T-helper 17 cell (primary cell): ENCODE measurements around the gene MAP7. TPM values are rescaled to one million over a fixed set of nuclear protein-coding genes. Genes with fewer than 3 reads are reported as not detected.

Source experiments
- ATAC-seq: fragments of 150-1000 bp; cut with Tn5 transposase; 2 replicates; pipeline ENCODE4 v1.10.0; 2021; ENCODE audit warnings: mild to moderate bottlenecking, moderate library complexity
- DNase-seq, 3 donors: peaks; one replicate each; pipeline versions ENCODE4 v3.0.0 to v3.0.0-alpha.2; 2020 to 2021
- H3K9me3 ChIP-seq: one replicate; pipeline ENCODE4 v1.7.0; 2013; ENCODE audit warnings: low read length, mild to moderate bottlenecking; ENCODE audit not compliant: control insufficient read depth, poor library complexity, severe bottlenecking
- H3K27ac Mint-ChIP-seq: one replicate; pipeline ENCODE4 v1.8.0; 2022; ENCODE audit warnings: mild to moderate bottlenecking, moderate library complexity, mixed read lengths
- H3K27me3 Mint-ChIP-seq: one replicate; pipeline ENCODE4 v1.8.0; 2022; ENCODE audit warnings: mixed read lengths
- H3K36me3 Mint-ChIP-seq: one replicate; pipeline ENCODE4 v1.8.0; 2022; ENCODE audit warnings: low read depth, mixed read lengths
- H3K4me1 Mint-ChIP-seq: one replicate; pipeline ENCODE4 v1.8.0; 2022; ENCODE audit warnings: mild to moderate bottlenecking, mixed read lengths
- H3K4me3 Mint-ChIP-seq: one replicate; pipeline ENCODE4 v1.8.0; 2022; ENCODE audit warnings: mild to moderate bottlenecking, moderate library complexity, mixed read lengths
- total RNA-seq, 4 donors: library from RNA in 2 of 4; stranded (reverse) in 2 of 4; gene quantifications; one replicate each; pipeline ENCODE4 v1.2.3 and lab custom pipeline; 2022 to 2026

Gene MAP7
- total RNA-seq, 2 donors from 2014 or later = 0.26 to 0.27 TPM

DNA sequence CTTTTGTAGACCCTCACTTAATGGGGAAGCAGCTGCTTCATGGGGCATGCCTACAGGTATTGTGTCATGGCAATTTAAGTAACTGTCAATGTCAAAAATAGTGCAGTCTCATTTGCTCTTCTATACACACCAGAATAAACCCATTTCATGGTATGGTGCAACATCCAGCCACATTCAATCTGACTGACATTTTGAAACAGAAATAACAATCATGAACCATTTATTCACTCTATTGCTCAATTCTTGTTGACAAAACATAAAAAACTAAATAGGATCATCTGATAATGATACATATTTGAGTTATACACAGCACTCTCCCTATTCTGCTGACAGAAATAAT, 122.9 kb downstream of the MAP7 start:
- Mint-ChIP-seq H3K27me3 (peaks cover 41% of the 10 kb centered on the region), H3K4me1 (no peaks in the 10 kb centered on the region), H3K36me3 (peaks cover 7% of the 10 kb centered on the region), H3K27ac (no peak overlapping the region), H3K4me3 (no peak overlapping the region)
- ATAC-seq (no peak), DNase-seq (no peak)
- no peaks in the 10 kb centered on the region for H3K9me3 ChIP-seq

GRCh38 chr6:136426627-136427377, 123.4 kb downstream of the MAP7 start:
- no peak overlapping the region for H3K27ac Mint-ChIP-seq
- H3K4me1 Mint-ChIP-seq = no peaks in the 10 kb centered on the region
- ATAC-seq = no peak
- H3K9me3 ChIP-seq = no peaks in the 10 kb centered on the region
- H3K4me3 Mint-ChIP-seq = no peak overlapping the region
- DNase-seq = no peak
- peaks cover 41% of the 10 kb centered on the region for H3K27me3 Mint-ChIP-seq
- peaks cover 7% of the 10 kb centered on the region for H3K36me3 Mint-ChIP-seq

DNA sequence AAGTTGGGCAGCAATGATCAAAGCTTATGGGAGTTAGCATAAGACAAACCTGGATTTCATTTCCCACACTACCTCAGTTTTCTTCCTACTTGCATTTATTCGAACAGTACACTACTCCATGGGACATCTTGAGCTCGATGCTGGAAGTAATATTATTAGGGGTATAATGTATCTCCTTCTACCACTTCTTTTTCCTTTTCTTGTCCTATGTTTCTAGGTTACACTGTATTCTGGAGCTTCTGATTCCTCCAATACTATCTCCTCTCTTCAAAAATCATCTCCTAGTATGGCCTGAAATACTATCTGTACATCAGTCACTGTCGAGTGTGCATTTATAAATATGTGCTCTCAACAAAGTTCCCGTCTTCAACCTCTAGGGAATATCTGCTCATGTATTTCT, 124.4 kb downstream of the MAP7 start:
- Mint-ChIP-seq H3K27me3 (peaks cover 36% of the 10 kb centered on the region), H3K27ac (no peak overlapping the region), H3K4me1 (no peaks in the 10 kb centered on the region), H3K4me3 (no peak overlapping the region), H3K36me3 (peaks cover 3% of the 10 kb centered on the region)
- DNase-seq = no peak
- no peaks in the 10 kb centered on the region for H3K9me3 ChIP-seq
- no peak for ATAC-seq

GRCh38 chr6:136424901-136425300, 125.3 kb downstream of the MAP7 start:
- no peaks in the 10 kb centered on the region for H3K4me1 Mint-ChIP-seq
- H3K27ac Mint-ChIP-seq = no peak overlapping the region
- H3K9me3 ChIP-seq = no peaks in the 10 kb centered on the region
- ATAC-seq (no peak), DNase-seq (no peak)
- no peak overlapping the region for H3K4me3 Mint-ChIP-seq
- peaks cover 33% of the 10 kb centered on the region for H3K27me3 Mint-ChIP-seq
- peaks cover 2% of the 10 kb centered on the region for H3K36me3 Mint-ChIP-seq

DNA sequence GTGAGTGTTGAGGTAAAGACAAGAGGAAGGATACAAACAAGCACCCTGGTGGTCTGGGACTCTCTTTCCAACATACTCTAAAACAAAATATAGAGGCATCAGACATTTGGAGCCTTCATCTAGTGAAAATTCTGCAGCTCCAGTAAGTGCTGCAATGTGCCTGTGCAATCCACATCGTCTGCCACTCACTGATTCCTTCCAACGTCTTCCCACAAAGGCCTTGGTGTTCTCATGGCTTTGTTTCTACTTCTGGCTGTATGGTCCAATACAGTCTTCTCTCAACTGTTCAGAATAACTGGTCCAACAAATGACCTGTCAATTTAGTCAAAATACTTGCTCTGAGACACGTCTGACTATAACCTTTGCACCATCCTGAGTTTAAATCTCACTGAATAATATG, 125.8 kb downstream of the MAP7 start:
- ATAC-seq = no peak
- H3K4me3 Mint-ChIP-seq = no peak overlapping the region
- no peak for DNase-seq
- peaks cover 2% of the 10 kb centered on the region for H3K36me3 Mint-ChIP-seq
- peaks cover 33% of the 10 kb centered on the region for H3K27me3 Mint-ChIP-seq
- H3K4me1 Mint-ChIP-seq = no peaks in the 10 kb centered on the region
- no peaks in the 10 kb centered on the region for H3K9me3 ChIP-seq
- no peak overlapping the region for H3K27ac Mint-ChIP-seq

DNA sequence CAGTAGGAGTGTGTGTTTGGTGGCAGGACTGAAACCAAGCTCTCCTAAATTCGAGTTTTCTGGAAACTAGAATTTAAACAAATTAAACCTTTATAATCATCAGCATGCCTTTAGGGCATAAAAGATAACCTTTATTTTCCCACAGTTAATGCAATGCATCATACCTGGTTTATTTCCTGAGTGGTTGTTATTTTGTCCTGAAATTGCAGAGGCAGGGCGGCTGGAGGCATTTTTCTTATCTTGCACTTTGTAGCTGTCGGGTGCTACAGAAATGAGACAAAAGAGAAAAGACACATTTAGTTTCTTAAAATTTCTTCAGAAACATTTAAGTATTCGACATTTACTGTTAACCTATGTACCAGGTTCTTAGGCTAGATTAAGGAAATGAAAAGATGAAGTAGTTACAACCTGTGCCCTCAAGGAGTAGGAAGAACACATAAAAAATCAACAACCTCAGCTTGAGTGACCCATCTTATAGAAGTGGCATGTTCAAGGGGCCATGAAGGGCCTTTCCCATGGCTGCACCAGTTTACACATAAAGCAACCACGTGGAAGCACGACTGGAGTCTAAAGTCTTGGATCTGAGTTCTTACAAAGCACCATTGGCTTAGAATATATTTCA, 128.6 kb downstream of the MAP7 start:
- H3K27ac Mint-ChIP-seq = no peak overlapping the region
- peaks cover 22% of the 10 kb centered on the region for H3K27me3 Mint-ChIP-seq

DNA sequence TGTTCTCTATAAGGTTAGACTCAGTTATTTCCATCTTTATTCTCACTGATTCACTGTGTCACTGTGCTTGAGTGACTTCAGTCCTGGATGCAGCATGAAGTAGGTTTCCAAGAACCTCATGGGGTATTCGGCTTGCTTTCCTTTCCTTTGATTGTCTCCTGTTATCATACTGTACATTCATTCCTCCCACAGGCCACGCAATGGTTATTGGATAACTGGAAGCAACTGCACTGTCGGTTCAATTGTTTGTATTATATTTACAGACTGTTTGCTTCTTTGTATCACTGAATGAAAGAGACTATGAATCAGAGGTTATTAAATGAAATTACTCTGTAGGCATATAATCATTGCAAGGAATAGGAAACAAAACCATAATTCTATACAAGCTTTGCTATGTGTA, 129.4 kb downstream of the MAP7 start:
- DNase-seq (no peak), ATAC-seq (no peak)
- Mint-ChIP-seq H3K27ac (no peak overlapping the region), H3K4me1 (no peaks in the 10 kb centered on the region), H3K36me3 (peaks cover 1% of the 10 kb centered on the region), H3K27me3 (peaks cover 16% of the 10 kb centered on the region), H3K4me3 (no peak overlapping the region)
- no peaks in the 10 kb centered on the region for H3K9me3 ChIP-seq

More for the DNA sequence above, 128.6 kb downstream of the MAP7 start:
- peaks cover 2% of the 10 kb centered on the region for H3K36me3 Mint-ChIP-seq
- DNase-seq (no peak), ATAC-seq (no peak)
- H3K4me1 Mint-ChIP-seq = no peaks in the 10 kb centered on the region
- H3K4me3 Mint-ChIP-seq = no peak overlapping the region
- no peaks in the 10 kb centered on the region for H3K9me3 ChIP-seq

DNA sequence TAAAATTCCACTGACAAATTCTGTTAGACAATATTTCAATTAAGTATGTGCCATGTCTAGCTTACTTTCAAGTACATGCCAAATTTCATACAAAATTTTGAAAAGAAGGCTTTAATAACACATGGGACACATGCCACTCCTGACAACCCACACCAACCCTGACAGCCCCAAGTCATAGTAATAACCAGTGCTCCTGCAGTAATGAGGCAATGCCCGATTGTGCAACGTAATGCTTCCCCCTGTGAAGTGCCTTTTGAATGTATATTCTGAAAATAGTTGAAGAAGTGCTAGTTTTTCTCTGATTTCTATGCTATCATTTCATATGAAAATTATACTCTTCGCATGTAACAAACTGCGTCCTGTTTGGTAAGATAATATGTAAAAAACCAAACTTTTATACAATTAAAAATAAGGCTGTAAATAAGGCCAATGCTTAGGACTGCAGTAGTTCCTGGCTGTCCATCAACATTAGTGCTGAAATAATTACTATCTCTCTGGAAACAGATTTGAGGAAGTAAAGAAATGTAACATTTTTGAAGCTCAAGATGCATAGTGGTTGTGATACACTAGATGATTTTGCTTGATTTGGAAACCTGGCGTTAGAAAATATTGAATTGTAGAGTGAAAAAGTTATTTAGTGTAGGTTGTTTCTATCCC, 134.7 kb downstream of the MAP7 start:
- Mint-ChIP-seq H3K4me3 (no peak overlapping the region), H3K27ac (no peak overlapping the region), H3K36me3 (no peaks in the 10 kb centered on the region), H3K27me3 (no peaks in the 10 kb centered on the region), H3K4me1 (no peaks in the 10 kb centered on the region)
- no peak for DNase-seq
- H3K9me3 ChIP-seq = no peaks in the 10 kb centered on the region
- ATAC-seq = no peak

- Mint-ChIP-seq H3K4me1 (no peaks in the 10 kb centered on the region), H3K27ac (no peak overlapping the region), H3K4me3 (no peak overlapping the region), H3K36me3 (no peaks in the 10 kb centered on the region), H3K27me3 (peaks cover 18% of the 10 kb centered on the region)
- ATAC-seq (no peak), DNase-seq (no peak)
- no peaks in the 10 kb centered on the region for H3K9me3 ChIP-seq
Observed at GRCh38 chr6:136412410-136412809, 137.8 kb downstream of the MAP7 start.

GRCh38 chr6:136411453-136412354, 138.5 kb downstream of the MAP7 start:
- no peak overlapping the region for H3K27ac Mint-ChIP-seq
- ATAC-seq (no peak), DNase-seq (no peak)
- H3K36me3 Mint-ChIP-seq = no peaks in the 10 kb centered on the region
- H3K4me3 Mint-ChIP-seq = no peak overlapping the region
- no peaks in the 10 kb centered on the region for H3K9me3 ChIP-seq
- peaks cover 25% of the 10 kb centered on the region for H3K27me3 Mint-ChIP-seq
- no peaks in the 10 kb centered on the region for H3K4me1 Mint-ChIP-seq

DNA sequence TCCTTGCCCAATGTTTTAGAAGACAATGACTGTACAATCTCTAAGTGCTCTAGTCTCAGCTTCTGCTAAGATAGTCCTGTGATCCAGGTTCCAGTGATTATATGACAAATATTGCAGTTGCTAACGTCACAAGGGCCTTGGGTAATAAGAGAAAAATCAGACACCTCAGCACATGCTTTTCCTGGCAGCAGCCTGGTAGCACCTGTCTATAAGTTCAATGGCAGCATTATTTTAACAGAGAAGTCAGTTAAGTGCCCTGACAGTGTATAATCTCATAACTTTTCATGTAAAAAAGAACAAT, 139.2 kb downstream of the MAP7 start:
- no peak for ATAC-seq
- no peaks in the 10 kb centered on the region for H3K9me3 ChIP-seq
- no peaks in the 10 kb centered on the region for H3K36me3 Mint-ChIP-seq

GRCh38 chr6:136410201-136411024, 139.8 kb downstream of the MAP7 start:
- no peaks in the 10 kb centered on the region for H3K9me3 ChIP-seq
- Mint-ChIP-seq H3K27me3 (peaks cover 38% of the 10 kb centered on the region), H3K27ac (no peak overlapping the region), H3K4me1 (no peaks in the 10 kb centered on the region), H3K4me3 (no peak overlapping the region), H3K36me3 (no peaks in the 10 kb centered on the region)
- ATAC-seq (no peak), DNase-seq (no peak)

More for the DNA sequence above, 139.2 kb downstream of the MAP7 start:
- Mint-ChIP-seq H3K4me3 (no peak overlapping the region), H3K4me1 (no peaks in the 10 kb centered on the region), H3K27ac (no peak overlapping the region), H3K27me3 (peaks cover 32% of the 10 kb centered on the region)
- no peak for DNase-seq
